GM12892 (cell line): ENCODE data around the gene RAPGEF1.
"Not testable (repeated sequence)": the region's sequence is repeated elsewhere in the genome, so short reads cannot be mapped to it uniquely, and the experiment has no call there.

Experiments used
- DNase-seq: peaks from one replicate; pipeline ENCODE4 v3.0.0; 2011; ENCODE audit not compliant: insufficient read length
- FAIRE-seq: peaks from 2 replicates; lab custom pipeline; 2011; peaks lifted over from hg19 to GRCh38; lab: Jason Lieb, UNC
- POLR2A ChIP-seq: IDR thresholded peaks from 2 replicates; pipeline ENCODE4 v1.6.1; 2011; ENCODE audit warnings: low read depth, low read length, control low read depth
- POLR2AphosphoS5 ChIP-seq: IDR thresholded peaks from 2 replicates; pipeline ENCODE4 v1.6.1; 2011; ENCODE audit warnings: low read depth, low read length, control low read depth
- TAF1 ChIP-seq: IDR thresholded peaks from 2 replicates; pipeline ENCODE4 v1.6.1; 2011; ENCODE audit warnings: low read depth, mild to moderate bottlenecking, control low read depth, low read length, borderline replicate concordance

RAPGEF1 gene

GRCh38 chr9:131764568-131764967, 24.7 kb upstream of the RAPGEF1 start:
- DNase-seq = no peak
- TF ChIP-seq TAF1 = no peak
- no peak for TF ChIP-seq POLR2AphosphoS5
- TF ChIP-seq POLR2A = no peak
- FAIRE-seq = no peak

DNA sequence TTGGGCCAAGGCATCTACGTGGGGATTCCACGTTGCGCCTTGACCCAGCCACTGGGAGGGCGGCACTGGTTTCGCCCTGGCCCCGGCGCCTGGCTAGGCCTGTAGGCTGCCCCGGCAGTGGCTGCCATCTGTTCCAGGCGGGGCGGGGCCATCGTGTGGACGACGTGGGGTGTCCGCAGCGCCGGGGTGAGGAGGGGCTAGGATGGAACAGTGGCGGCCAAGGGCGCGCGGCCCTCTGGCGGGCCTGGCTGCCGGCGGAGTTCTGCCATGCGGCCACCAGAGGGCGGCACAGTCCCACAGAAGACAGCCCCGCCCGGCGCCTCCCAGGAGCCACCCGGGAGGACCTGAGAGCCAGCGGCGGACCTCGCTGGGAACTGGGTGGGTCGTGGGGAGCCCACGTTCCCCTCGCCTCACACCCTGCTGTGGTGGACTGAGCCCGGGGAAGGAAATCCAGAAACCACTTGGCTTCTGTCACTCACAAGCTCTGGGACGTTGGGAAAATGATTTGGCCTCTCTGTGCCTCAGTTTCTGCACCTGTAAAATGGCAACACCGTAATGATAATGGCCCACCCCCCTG, 22.6 kb upstream of the RAPGEF1 start:
- FAIRE-seq = peak; percentile 69
- DNase-seq = peak; percentile 92
- TF ChIP-seq POLR2A = no peak
- TF ChIP-seq POLR2AphosphoS5 = no peak
- TF ChIP-seq TAF1 = no peak

DNA sequence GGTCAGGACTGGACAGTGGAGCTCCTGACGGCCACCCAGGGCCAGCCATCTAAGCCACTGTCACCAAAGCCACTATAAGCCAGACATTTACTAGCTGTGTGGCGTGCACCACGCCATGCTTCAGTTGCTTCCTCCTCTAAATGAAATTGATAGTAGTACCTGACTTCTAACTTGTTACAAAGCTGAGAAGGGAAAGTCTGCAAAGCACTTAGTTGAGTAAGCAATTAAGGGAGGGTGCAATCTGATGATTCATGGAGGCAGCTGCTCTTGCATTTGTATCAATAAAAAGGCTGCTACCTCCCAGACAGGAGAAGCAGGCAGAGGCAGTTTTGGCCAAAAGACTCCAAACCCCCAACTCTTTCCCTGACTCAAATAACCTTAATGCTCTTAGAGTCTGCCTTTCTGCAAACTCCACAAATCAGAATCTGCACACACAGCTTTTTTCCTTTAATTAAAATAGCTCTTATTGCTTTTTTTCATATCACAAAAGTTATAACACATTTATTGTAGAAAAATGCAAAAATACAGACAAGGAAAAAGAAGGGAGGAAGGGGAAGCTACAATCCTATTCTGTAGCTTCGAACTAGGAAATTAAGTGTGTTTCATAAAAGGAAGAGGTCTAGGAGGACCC, 19.3 kb upstream of the RAPGEF1 start:
- TF ChIP-seq POLR2A (no peak), TAF1 (no peak), POLR2AphosphoS5 (no peak)
- FAIRE-seq = no peak
- DNase-seq = no peak

DNA sequence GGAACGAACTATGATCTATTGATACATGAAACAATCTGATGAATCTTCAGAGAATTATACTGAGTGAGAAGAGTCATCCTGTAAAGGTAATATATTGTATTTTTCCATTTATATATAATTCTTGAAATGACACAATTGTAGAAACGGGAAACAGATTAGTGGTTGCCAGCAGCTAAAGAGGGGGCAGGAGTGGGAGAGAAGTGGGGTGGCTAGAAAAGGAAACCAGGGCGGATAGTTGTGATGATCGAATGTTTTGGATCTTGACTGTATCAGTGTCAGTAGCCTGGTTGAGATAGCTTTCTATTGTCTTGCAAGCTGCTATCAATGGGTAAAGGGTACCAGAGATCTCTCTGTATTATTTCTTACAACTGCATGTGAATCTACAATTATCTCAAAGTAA, 17.7 kb upstream of the RAPGEF1 start:
- DNase-seq = no peak
- no peak for FAIRE-seq
- no peak for TF ChIP-seq POLR2AphosphoS5
- TF ChIP-seq POLR2A = no peak
- TF ChIP-seq TAF1 = no peak

DNA sequence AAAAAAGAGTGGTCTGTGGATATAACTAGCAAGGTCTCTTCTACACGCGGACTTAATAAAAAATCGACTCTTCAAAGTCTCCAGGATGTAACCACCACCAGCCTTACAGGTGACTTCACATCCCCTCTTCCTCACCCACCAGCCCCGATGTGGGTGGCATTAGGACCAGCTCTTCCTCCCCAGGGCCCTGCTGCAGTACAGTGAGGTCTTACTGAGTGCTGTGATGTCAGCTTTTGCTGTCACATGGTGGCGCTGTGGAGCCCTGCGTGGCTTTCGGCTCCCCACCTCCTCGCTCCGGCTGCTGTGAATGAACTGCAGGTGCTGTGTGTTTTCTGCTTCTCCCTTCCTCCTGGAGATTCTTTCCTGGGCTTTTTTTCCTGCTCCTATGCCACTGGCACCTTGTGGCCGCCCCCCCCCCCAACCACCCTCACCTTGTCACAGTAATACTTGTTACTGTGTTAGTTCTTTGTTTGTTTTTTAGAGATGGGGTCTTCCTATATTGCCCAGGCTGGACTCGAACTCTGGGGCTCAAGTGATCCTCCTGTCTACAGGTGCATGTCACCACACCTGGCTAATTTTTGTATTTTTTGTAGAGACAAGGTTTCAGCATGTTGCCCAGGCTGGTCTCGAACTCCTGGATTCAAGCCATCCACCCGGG, 15.8 kb upstream of the RAPGEF1 start:
- DNase-seq (no peak), FAIRE-seq (peak; percentile 71)
- no peak for TF ChIP-seq POLR2AphosphoS5
- TF ChIP-seq POLR2A = no peak

- FAIRE-seq (no peak), DNase-seq (no peak)
- TF ChIP-seq TAF1 = no peak
- no peak for TF ChIP-seq POLR2A
- TF ChIP-seq POLR2AphosphoS5 = no peak
Observed at GRCh38 chr9:131754846-131755245, 15.0 kb upstream of the RAPGEF1 start.

DNA sequence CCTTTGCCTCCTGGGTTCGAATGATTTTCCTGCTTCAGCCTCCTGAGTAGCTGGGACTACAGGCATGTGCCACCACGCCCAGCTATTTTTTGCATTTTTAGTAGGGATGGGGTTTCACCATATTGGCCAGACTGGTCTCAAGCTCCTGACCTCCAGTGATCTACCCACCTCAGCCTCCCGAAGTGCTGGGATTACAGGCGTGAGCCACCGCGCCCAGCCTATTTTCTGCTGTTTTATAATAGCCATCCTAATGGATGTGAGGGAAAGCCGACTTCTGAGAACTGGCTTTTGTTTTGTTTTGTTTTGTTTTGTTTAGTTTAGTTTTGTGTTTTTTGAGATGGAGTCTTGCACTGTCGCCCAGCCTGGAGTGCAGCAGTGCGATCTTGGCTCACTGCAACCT, 13.9 kb upstream of the RAPGEF1 start:
- FAIRE-seq, DNase-seq: not testable (repeated sequence)

DNA sequence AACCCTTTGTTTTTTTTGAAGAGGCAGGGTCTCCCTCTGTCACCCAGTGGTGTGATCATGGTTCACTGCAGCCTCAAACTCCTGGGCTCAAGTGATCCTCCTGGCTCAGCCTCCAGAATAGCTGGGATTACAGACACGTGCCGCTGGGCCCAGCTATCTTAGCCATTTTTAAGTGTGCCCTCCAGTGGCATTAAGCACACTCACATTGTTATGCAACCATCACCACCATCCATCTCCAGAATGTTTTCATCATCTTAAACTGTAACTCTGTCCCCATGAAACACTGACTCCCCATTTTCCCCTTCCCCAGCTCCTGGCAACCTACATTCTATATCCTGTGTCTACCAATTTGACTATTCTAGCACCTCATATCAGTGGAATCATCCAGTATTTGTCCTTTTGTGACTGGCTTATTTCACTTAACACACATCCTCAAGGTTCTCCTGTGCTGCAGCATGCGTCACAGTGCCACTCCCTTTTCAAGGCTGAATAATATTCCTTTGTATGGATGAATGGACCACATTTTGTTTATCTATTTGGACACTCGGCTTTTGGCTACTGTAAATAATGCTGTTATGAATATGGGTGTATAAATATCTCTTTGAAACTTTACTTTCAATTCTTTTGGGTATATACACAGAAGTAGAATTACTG, 12.5 kb upstream of the RAPGEF1 start:
- TF ChIP-seq TAF1 = no peak
- TF ChIP-seq POLR2AphosphoS5 = no peak
- TF ChIP-seq POLR2A = no peak
- FAIRE-seq = no peak
- DNase-seq = no peak

- TF ChIP-seq POLR2AphosphoS5 (no peak), POLR2A (no peak), TAF1 (no peak)
- DNase-seq (no peak), FAIRE-seq (no peak)
Observed at GRCh38 chr9:131748411-131748955, 8.6 kb upstream of the RAPGEF1 start.

DNA sequence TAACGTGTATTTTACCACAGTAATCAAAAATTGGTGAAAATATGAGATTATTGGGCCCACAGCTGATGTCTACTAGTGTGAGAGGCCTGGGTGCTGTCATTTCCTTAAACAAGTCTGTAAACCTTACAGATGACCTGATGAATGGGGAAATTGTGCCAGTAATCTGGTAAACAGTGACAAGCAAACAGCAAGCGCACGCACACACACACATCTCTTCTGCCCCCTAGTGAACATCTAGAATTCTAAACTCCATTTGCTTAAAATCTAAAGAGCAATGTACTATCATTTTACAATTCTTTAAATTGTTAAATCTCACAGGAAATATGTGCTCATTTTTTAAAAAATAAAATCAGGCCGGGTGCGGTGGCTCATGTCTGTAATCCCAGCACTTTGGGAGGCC, 7.5 kb upstream of the RAPGEF1 start:
- no peak for TF ChIP-seq TAF1
- no peak for DNase-seq
- FAIRE-seq = peak; percentile 78

- DNase-seq (no peak), FAIRE-seq (no peak)
- TF ChIP-seq POLR2A (no peak), TAF1 (no peak), POLR2AphosphoS5 (no peak)
Observed at GRCh38 chr9:131745610-131746009, 5.7 kb upstream of the RAPGEF1 start.
